Type B pancreatic cell (in vitro differentiated cells): Measurements from ENCODE around the gene ZNF3. TPM values are rescaled to one million over a fixed set of nuclear protein-coding genes. Genes with fewer than 3 reads are reported as not detected.
"Not testable (repeated sequence)": the region's sequence is repeated elsewhere in the genome, so short reads cannot be mapped to it uniquely, and the experiment has no call there.

ENCODE experiments used
- DNase-seq: peaks from one replicate; pipeline ENCODE4 v3.0.0; 2021; ENCODE audit warnings: mixed read lengths; ENCODE audit not compliant: unreplicated experiment; ENCODE audit errors: extremely low spot score
- H3K27ac Mint-ChIP-seq: 2 replicates; pipeline ENCODE4 v1.8.0; 2021; ENCODE audit warnings: mild to moderate bottlenecking, mixed read lengths
- H3K27me3 Mint-ChIP-seq: 2 replicates; pipeline ENCODE4 v1.8.0; 2021; ENCODE audit warnings: mixed read lengths
- H3K36me3 Mint-ChIP-seq: 2 replicates; pipeline ENCODE4 v1.8.0; 2021; ENCODE audit warnings: mixed read lengths
- H3K4me1 Mint-ChIP-seq: one replicate; pipeline ENCODE4 v1.8.0; 2021; ENCODE audit warnings: mixed read lengths; ENCODE audit not compliant: unreplicated experiment
- H3K4me3 Mint-ChIP-seq: 2 replicates; pipeline ENCODE4 v1.8.0; 2021; ENCODE audit warnings: mild to moderate bottlenecking, mixed read lengths
- H3K9me3 Mint-ChIP-seq: 2 replicates; pipeline ENCODE4 v1.8.0; 2021; ENCODE audit warnings: mixed read lengths
- long read RNA-seq: library from polyadenylated mRNA; unstranded; transcript quantifications from one replicate; pipeline ENCODE4 v2.0.0, GENCODE V29; 2020
- total RNA-seq: library from RNA; stranded (reverse); gene quantifications from 2 replicates; pipeline ENCODE4 v1.2.1, GENCODE V29; 2021; ENCODE audit warnings: low replicate concordance
- TF ChIP-seq, protein P1 (sequence below): fragments of 200-600 bp; sonication (generic); conservative IDR thresholded peaks from 2 replicates; pipeline ENCODE4 v1.5.0; 2021; ENCODE audit warnings: antibody characterized with exemption, mild to moderate bottlenecking

ZNF3 gene
- 52.8 and 66.6 TPM in 2 replicates for total RNA-seq
- long read RNA-seq, transcript ZNF3-202 (6 exons, 2,799 nt) = major isoform, 116 of 238 reads
- long read RNA-seq, transcript ZNF3-204 (4 exons, 595 nt) = minor isoform, 14 of 238 reads
- long read RNA-seq, transcript ZNF3-207 (5 exons, 2,718 nt) = minor isoform, 34 of 238 reads
- long read RNA-seq, transcript ZNF3-209 (5 exons, 574 nt) = minor isoform, 6 of 238 reads
- long read RNA-seq, partial matches to known transcripts = 4 of 238 reads
- long read RNA-seq, other reads (novel, unspliced or antisense) = 59 of 238 reads

DNA sequence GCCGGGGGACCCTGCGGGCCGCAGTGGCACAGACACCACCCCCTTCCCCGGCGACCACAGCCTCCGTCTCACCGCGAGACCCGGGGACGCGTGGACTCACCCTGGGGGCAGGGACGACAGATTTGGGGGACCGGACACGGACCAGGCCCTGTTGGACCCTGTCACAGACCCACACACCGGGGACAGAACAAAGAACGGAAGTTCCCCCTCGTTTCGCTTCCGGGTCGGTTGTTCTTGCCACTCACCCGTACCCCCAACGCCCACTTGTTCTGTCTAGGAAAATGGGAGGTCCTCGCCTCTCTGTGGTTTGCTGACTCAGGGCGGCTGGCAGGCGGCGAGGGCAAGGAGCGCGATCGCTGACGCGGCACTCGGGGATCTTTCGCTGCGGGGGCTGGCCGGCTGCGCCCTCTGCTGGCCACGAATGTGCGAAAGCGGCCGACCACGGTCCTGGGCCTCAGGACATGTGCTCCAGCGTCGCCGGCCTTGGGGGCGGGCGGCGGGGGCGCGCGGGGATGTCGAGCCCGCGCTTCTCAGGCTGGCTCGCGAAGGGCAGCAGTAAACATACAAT, at the start of gene ZNF3:
TSS of gene ZNF3 (minus strand) at position 189 of the 568 bp plus-strand sequence. CDS start 4,366 bp downstream, outside the sequence.
- TF ChIP-seq, protein P1, sequence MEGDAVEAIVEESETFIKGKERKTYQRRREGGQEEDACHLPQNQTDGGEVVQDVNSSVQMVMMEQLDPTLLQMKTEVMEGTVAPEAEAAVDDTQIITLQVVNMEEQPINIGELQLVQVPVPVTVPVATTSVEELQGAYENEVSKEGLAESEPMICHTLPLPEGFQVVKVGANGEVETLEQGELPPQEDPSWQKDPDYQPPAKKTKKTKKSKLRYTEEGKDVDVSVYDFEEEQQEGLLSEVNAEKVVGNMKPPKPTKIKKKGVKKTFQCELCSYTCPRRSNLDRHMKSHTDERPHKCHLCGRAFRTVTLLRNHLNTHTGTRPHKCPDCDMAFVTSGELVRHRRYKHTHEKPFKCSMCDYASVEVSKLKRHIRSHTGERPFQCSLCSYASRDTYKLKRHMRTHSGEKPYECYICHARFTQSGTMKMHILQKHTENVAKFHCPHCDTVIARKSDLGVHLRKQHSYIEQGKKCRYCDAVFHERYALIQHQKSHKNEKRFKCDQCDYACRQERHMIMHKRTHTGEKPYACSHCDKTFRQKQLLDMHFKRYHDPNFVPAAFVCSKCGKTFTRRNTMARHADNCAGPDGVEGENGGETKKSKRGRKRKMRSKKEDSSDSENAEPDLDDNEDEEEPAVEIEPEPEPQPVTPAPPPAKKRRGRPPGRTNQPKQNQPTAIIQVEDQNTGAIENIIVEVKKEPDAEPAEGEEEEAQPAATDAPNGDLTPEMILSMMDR = peak; percentile 98
- Mint-ChIP-seq H3K9me3 (peaks cover 9% of the 10 kb centered on the region), H3K27me3 (no peaks in the 10 kb centered on the region), H3K36me3 (peaks cover 29% of the 10 kb centered on the region), H3K4me1 (peaks cover 20% of the 10 kb centered on the region), H3K27ac (peak within 1 kb of the TSS; percentile 90), H3K4me3 (peak within 1 kb of the TSS; percentile 97)
- peak; percentile 99 for DNase-seq

DNA sequence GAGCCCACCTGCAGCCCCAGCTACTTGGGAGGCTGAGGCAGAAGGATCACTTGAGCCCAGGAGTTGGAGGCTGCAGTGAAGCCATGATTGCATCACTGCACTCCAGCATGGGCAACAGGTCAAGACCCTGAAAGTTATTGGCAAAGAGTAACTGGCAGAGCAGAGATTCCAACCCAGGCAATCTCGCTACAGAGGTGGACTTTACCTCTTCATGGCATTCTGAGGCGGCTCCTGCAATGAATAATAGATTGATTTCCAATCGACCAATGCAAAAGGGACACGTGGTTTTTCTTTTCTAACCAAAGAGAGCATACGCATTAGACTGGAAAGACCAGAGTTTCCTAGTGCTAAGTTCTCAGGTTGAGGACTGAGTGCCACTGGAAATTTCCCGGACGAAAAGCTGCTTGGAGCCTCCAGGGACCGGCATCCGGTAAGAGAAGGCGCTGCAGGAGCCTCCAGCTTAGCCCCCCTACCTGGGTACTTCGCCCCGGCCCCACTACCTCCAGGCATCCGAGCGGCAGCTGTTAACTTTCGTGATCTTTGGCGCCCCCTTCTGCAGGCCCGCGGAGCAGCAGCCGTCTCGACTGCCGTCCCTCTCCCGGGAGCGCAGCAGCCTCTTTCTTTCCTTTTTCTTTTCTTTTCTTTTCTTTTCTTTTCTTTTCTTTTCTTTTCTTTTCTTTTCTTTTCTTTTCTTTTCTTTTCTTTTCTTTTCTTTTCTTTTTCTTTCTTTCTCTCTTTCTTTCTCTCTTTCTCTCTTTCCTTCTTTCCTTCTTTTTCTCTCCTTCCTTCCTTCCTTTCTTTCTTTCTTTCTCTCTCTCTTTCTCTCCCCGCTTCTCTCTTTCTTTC, 49.3 kb upstream of the ZNF3 start:
- Mint-ChIP-seq H3K27me3 (no peaks in the 10 kb centered on the region), H3K4me3 (no peak overlapping the region), H3K36me3 (no peaks in the 10 kb centered on the region), H3K27ac (no peak overlapping the region), H3K9me3 (no peaks in the 10 kb centered on the region), H3K4me1 (peaks cover 20% of the 10 kb centered on the region)
- peak; percentile 89 for DNase-seq
- TF ChIP-seq, protein P1 = peak; percentile 93

DNA sequence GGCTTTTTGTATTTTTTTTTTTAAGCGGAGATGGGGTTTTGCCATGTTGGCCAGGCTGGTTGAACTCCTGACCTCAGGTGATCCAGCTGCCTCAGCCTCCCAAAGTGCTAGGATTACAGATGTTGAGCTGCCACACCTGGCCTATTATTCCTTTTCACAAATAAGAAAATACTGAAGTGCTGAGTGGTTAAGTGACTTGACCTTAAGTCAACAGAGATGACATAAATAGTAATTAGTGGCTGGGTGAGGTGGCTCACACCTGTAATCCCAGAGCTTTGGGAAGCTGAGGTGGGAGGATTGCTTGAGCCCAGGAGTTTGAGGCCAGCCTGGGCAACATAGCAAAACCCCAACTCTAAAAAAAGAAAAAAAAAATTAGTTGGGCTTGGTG, 48.7 kb upstream of the ZNF3 start:
- not testable (repeated sequence) for H3K9me3 Mint-ChIP-seq, H3K36me3 Mint-ChIP-seq, DNase-seq, H3K27ac Mint-ChIP-seq, H3K27me3 Mint-ChIP-seq, H3K4me3 Mint-ChIP-seq
- peaks cover 18% of the 10 kb centered on the region for H3K4me1 Mint-ChIP-seq

DNA sequence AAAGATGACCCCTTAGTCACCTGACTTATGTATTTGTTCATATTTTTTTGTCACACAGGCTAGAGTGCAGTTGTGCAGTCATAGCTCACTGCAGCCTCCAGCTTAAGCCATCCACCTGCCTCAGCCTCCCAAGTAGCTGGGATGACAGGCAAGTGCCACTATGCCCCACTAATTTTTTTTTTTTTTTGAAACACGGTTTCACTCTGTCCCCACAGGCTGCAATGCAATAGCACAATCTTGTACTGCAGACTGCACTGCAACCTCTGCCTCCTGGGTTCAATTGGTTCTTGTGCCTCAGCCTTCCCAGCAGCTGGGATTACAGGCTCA, 47.1 kb upstream of the ZNF3 start:
- TF ChIP-seq, protein P1 = no peak

DNA sequence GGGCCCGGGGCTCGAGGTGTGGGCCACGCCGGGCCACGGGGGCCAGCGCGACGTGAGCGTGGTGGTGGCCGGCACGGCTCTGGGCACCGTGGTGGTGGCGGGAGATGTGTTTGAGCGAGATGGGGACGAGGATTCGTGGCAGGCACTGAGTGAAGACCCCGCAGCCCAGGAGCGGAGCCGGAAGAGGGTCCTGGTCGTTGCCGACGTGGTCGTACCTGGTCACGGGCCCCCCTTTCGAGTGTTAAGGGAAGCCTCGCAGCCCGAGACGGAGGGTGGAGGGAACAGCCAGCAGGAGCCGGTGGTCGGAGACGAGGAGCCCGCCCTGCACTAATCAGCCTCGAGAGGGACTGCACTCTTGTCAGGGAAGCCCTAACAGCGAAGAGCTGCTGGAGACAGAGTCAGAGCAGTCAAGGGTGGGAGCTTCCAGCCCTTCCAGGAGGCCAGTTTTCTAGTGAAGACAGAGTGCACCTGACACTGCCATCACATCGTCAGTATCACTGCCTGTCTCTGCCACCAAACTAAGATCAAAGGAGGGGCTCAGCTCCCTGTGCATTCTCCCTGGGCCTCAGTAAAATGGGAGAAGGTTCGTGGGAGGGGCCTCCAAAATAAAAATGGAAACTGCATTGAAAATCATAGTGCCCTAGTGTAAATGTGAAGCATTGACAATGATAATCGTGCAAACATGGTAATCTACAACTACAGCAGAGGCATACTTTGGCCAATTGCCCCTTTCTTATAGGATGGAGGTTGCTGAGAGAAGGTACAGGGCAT, 46.5 kb upstream of the ZNF3 start:
- no peaks in the 10 kb centered on the region for H3K36me3 Mint-ChIP-seq
- H3K4me3 Mint-ChIP-seq = peak overlapping the region; percentile 84
- TF ChIP-seq, protein P1 = no peak
- DNase-seq = no peak
- no peaks in the 10 kb centered on the region for H3K27me3 Mint-ChIP-seq
- H3K9me3 Mint-ChIP-seq = no peaks in the 10 kb centered on the region
- peak overlapping the region; percentile 80 for H3K27ac Mint-ChIP-seq
- peaks cover 24% of the 10 kb centered on the region for H3K4me1 Mint-ChIP-seq

More for the DNA sequence above, 47.1 kb upstream of the ZNF3 start:
- Mint-ChIP-seq H3K27me3 (no peaks in the 10 kb centered on the region), H3K36me3 (no peaks in the 10 kb centered on the region), H3K9me3 (no peaks in the 10 kb centered on the region), H3K27ac (peak overlapping the region; percentile 80), H3K4me1 (peaks cover 24% of the 10 kb centered on the region), H3K4me3 (peak overlapping the region; percentile 84)
- no peak for DNase-seq
